HepG2 (cell line): ENCODE results near the gene ACTL7B. TPM values are rescaled to one million over a fixed set of nuclear protein-coding genes. Genes with fewer than 3 reads are reported as not detected.

Source experiments
- CBX1 ChIP-seq: IDR thresholded peaks from one replicate; pipeline ENCODE4 v1.6.1; 2016; ENCODE audit warnings: antibody characterized with exemption, low read depth
- CREM ChIP-seq, 2 experiments: sonication (generic) in 1 of 2; formaldehyde crosslinking in 1 of 2; IDR thresholded peaks; 2 replicates each; pipeline versions ENCODE4 v1.4.0 to v1.6.1; 2016 to 2020; ENCODE audit warnings: antibody characterized with exemption in 1 of 2, mild to moderate bottlenecking in 1 of 2, missing genetic modification reagents in 1 of 2
- DNMT3B ChIP-seq: conservative IDR thresholded peaks from 2 replicates; pipeline ENCODE4 v1.6.1; 2016; ENCODE audit warnings: missing biosample characterization, control low read depth
- ERF ChIP-seq: IDR thresholded peaks from 2 replicates; pipeline ENCODE4 v1.6.1; 2018; ENCODE audit warnings: missing biosample characterization, missing genetic modification reagents
- GATAD1 ChIP-seq: IDR thresholded peaks from 2 replicates; pipeline ENCODE4 v1.6.1; 2016; ENCODE audit warnings: missing genetic modification reagents, missing compliant biosample characterization
- GATAD2A ChIP-seq: IDR thresholded peaks from 2 replicates; pipeline ENCODE4 v1.6.1; 2016
- KDM1A ChIP-seq: IDR thresholded peaks from 2 replicates; pipeline ENCODE4 v1.6.1; 2016; ENCODE audit warnings: missing compliant biosample characterization
- MBD4 ChIP-seq: IDR thresholded peaks from 2 replicates; pipeline ENCODE4 v1.6.1; 2012; ENCODE audit warnings: low read length, inconsistent platforms, borderline replicate concordance
- MEF2D ChIP-seq: sonication (generic); formaldehyde crosslinking; IDR thresholded peaks from 2 replicates; pipeline ENCODE4 v1.5.1; 2020; ENCODE audit warnings: mild to moderate bottlenecking, missing genetic modification reagents
- NFIB ChIP-seq: sonication (generic); formaldehyde crosslinking; IDR thresholded peaks from 2 replicates; pipeline ENCODE4 v1.9.0; 2021; ENCODE audit warnings: missing genetic modification reagents, mild to moderate bottlenecking, borderline replicate concordance
- RFXAP ChIP-seq: sonication (generic); formaldehyde crosslinking; IDR thresholded peaks from 2 replicates; pipeline ENCODE4 v1.4.0; 2020; ENCODE audit warnings: missing genetic modification reagents, borderline replicate concordance
- SIN3B ChIP-seq: fragments of 150-350 bp; IDR thresholded peaks from 2 replicates; pipeline ENCODE4 v1.6.1; 2014; ENCODE audit warnings: low read length
- ZFP1 ChIP-seq: IDR thresholded peaks from 2 replicates; pipeline ENCODE4 v1.6.1; 2016
- ZFP37 ChIP-seq: sonication (generic); formaldehyde crosslinking; IDR thresholded peaks from 2 replicates; pipeline ENCODE4 v1.4.0; 2020; ENCODE audit warnings: missing genetic modification reagents, borderline replicate concordance
- ZNF30 ChIP-seq: sonication (generic); formaldehyde crosslinking; IDR thresholded peaks from 2 replicates; pipeline ENCODE4 v1.5.0; 2020; ENCODE audit warnings: mild to moderate bottlenecking, missing genetic modification reagents
- ZNF331 ChIP-seq: sonication (generic); formaldehyde crosslinking; IDR thresholded peaks from 2 replicates; pipeline ENCODE4 v1.4.0; 2020; ENCODE audit warnings: missing genetic modification reagents
- ZNF503 ChIP-seq: sonication (generic); formaldehyde crosslinking; IDR thresholded peaks from 2 replicates; pipeline ENCODE4 v1.4.0; 2020; ENCODE audit warnings: missing genetic modification reagents
- ZNF747 ChIP-seq: sonication (generic); formaldehyde crosslinking; IDR thresholded peaks from 2 replicates; pipeline ENCODE4 v1.8.1; 2023; ENCODE audit warnings: missing genetic modification reagents, mild to moderate bottlenecking, borderline replicate concordance
- ZNF891 ChIP-seq: sonication (generic); formaldehyde crosslinking; IDR thresholded peaks from 2 replicates; pipeline ENCODE4 v1.5.0; 2020; ENCODE audit warnings: mild to moderate bottlenecking, missing genetic modification reagents
- polyA plus RNA-seq, 8 experiments: library from polyadenylated mRNA; depleted of rRNA in 3 of 8; stranded (reverse) in 7 of 8; unstranded in 1 of 8; fragments of >200 nt; fragmentation: Illumina TruSeq in 4 of 8; extraction: Trizol in 4 of 8; gene quantifications; 2 replicates each; pipeline versions ENCODE4 v1.2.1 to v1.2.3, GENCODE V29; 2011 to 2016; ENCODE audit warnings: low read depth in 4 of 8, missing spikeins in 1 of 8, mixed read lengths in 1 of 8; ENCODE audit not compliant: insufficient read depth in 1 of 8
- total RNA-seq, 5 experiments: library from RNA; depleted of rRNA; stranded (reverse); fragments of >200 nt; fragmentation: Illumina TruSeq; extraction: Trizol; gene quantifications; 2 replicates each; pipeline ENCODE4 v1.2.3, GENCODE V29; 2016; ENCODE audit warnings: low read depth in 1 of 5
- TF ChIP-seq, protein P1 (sequence below): sonication (generic); formaldehyde crosslinking; IDR thresholded peaks from 2 replicates; pipeline ENCODE4 v1.4.0; 2020; ENCODE audit warnings: missing genetic modification reagents
- TF ChIP-seq, protein P2 (sequence below): sonication (generic); formaldehyde crosslinking; IDR thresholded peaks from 2 replicates; pipeline ENCODE4 v1.4.0; 2020; ENCODE audit warnings: missing genetic modification reagents, borderline replicate concordance

Gene ACTL7B
- total and polyA plus RNA-seq, 2 of the 13 experiments (the other 11 are each of a cell fraction or from before 2014, with no cell fraction given) = 0.07 to 0.11 TPM

GRCh38 chr9:108894225-108894997 lies 38.6 kb upstream of the ACTL7B start (continued):
- TF ChIP-seq, protein P1, sequence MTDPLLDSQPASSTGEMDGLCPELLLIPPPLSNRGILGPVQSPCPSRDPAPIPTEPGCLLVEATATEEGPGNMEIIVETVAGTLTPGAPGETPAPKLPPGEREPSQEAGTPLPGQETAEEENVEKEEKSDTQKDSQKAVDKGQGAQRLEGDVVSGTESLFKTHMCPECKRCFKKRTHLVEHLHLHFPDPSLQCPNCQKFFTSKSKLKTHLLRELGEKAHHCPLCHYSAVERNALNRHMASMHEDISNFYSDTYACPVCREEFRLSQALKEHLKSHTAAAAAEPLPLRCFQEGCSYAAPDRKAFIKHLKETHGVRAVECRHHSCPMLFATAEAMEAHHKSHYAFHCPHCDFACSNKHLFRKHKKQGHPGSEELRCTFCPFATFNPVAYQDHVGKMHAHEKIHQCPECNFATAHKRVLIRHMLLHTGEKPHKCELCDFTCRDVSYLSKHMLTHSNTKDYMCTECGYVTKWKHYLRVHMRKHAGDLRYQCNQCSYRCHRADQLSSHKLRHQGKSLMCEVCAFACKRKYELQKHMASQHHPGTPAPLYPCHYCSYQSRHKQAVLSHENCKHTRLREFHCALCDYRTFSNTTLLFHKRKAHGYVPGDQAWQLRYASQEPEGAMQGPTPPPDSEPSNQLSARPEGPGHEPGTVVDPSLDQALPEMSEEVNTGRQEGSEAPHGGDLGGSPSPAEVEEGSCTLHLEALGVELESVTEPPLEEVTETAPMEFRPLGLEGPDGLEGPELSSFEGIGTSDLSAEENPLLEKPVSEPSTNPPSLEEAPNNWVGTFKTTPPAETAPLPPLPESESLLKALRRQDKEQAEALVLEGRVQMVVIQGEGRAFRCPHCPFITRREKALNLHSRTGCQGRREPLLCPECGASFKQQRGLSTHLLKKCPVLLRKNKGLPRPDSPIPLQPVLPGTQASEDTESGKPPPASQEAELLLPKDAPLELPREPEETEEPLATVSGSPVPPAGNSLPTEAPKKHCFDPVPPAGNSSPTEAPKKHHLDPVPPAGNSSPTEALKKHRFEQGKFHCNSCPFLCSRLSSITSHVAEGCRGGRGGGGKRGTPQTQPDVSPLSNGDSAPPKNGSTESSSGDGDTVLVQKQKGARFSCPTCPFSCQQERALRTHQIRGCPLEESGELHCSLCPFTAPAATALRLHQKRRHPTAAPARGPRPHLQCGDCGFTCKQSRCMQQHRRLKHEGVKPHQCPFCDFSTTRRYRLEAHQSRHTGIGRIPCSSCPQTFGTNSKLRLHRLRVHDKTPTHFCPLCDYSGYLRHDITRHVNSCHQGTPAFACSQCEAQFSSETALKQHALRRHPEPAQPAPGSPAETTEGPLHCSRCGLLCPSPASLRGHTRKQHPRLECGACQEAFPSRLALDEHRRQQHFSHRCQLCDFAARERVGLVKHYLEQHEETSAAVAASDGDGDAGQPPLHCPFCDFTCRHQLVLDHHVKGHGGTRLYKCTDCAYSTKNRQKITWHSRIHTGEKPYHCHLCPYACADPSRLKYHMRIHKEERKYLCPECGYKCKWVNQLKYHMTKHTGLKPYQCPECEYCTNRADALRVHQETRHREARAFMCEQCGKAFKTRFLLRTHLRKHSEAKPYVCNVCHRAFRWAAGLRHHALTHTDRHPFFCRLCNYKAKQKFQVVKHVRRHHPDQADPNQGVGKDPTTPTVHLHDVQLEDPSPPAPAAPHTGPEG = 0 out of 2 replicates have a peak, but pooled peaks have one; percentile 54
- TF ChIP-seq ZNF891 (CRISPR knock-in tag) (no peak), ERF (CRISPR knock-in tag) (peak; percentile 44; the same call in 1 of the 2 replicates), ZNF30 (CRISPR knock-in tag) (no peak), KDM1A (CRISPR knock-in tag) (no peak; the same call in 1 of the 2 replicates), NFIB (CRISPR knock-in tag) (no peak), RFXAP (CRISPR knock-in tag) (0 out of 2 replicates have a peak, but pooled peaks have one; percentile 33), CREM (IDR thresholded peaks at IDR 0.05) (peak; percentile 90), CREM (CRISPR knock-in tag; IDR thresholded peaks at IDR 0.05) (no peak), GATAD2A (CRISPR knock-in tag) (peak; percentile 99), ZFP37 (CRISPR knock-in tag) (no peak), GATAD1 (peak; percentile 57; the same call in 1 of the 2 replicates), ZNF331 (CRISPR knock-in tag) (peak; percentile 85), ZFP1 (CRISPR knock-in tag) (no peak), ZNF747 (CRISPR knock-in tag) (no peak), SIN3B (no peak), ZNF503 (CRISPR knock-in tag) (peak; percentile 94), CBX1 (no peak), MEF2D (CRISPR knock-in tag) (peak; percentile 84), DNMT3B (CRISPR knock-in tag) (0 out of 2 replicates have a peak, but pooled peaks have one; percentile 69), MBD4 (peak; percentile 89; the same call in 1 of the 2 replicates)
- TF ChIP-seq, protein P2, sequence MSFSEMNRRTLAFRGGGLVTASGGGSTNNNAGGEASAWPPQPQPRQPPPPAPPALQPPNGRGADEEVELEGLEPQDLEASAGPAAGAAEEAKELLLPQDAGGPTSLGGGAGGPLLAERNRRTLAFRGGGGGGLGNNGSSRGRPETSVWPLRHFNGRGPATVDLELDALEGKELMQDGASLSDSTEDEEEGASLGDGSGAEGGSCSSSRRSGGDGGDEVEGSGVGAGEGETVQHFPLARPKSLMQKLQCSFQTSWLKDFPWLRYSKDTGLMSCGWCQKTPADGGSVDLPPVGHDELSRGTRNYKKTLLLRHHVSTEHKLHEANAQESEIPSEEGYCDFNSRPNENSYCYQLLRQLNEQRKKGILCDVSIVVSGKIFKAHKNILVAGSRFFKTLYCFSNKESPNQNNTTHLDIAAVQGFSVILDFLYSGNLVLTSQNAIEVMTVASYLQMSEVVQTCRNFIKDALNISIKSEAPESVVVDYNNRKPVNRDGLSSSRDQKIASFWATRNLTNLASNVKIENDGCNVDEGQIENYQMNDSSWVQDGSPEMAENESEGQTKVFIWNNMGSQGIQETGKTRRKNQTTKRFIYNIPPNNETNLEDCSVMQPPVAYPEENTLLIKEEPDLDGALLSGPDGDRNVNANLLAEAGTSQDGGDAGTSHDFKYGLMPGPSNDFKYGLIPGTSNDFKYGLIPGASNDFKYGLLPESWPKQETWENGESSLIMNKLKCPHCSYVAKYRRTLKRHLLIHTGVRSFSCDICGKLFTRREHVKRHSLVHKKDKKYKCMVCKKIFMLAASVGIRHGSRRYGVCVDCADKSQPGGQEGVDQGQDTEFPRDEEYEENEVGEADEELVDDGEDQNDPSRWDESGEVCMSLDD (CRISPR knock-in tag) = peak; percentile 89; the same call in 1 of the 2 replicates
